ENCODE measurements around the gene GJB5.

DNA sequence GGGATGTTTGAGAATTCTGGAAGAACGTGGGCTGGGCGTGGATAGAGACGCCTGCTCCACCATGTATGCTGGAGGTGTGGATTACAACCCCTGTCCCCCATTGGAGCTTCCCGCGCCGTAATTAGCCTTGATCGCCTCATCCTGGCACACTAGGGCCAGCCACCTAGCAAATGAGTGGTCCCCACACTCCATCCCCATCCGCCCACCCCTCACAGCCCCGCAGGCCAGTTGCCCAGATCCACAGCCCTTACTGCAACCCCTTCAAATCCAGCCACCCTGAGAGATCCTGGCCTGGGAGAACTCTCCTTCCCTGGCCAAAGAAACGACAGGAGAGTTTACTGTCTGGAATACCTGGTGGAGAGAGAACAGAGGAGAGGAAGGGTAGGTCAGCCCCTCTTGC, 37.6 kb downstream of the GJB5 start:
- no peak for TF ChIP-seq RAD21 (CRISPR knock-in tag; conservative IDR thresholded peaks at IDR 0.05 in 1 of 2, IDR thresholded peaks at IDR 0.05 in 1 of 2)
- no peak for TF ChIP-seq DMBX1 (CRISPR knock-in tag; IDR thresholded peaks at IDR 0.05; ENCODE audit: borderline replicate concordance)
- no peak for TF ChIP-seq GTF2F1 (IDR thresholded peaks at IDR 0.05; ENCODE audit: low read depth, low read length)
- no peak for TF ChIP-seq SMAD3 (CRISPR knock-in tag; conservative IDR thresholded peaks at IDR 0.05)
- no peak for TF ChIP-seq ZBTB33 (CRISPR knock-in tag; IDR thresholded peaks at IDR 0.05)
- TF ChIP-seq PRPF4 (IDR thresholded peaks at IDR 0.05; ENCODE audit: insufficient read depth, low read depth, low read length, poor library complexity, severe bottlenecking) = no peak
- no peak for TF ChIP-seq CBX1 (IDR thresholded peaks at IDR 0.05; ENCODE audit: low read depth)
- no peak for TF ChIP-seq FOS (IDR thresholded peaks at IDR 0.05; ENCODE audit: extremely low read depth, insufficient read length)
- no peak for TF ChIP-seq TEAD4 (IDR thresholded peaks at IDR 0.05; ENCODE audit: low read length)
- no peak for TF ChIP-seq TEAD4 (CRISPR knock-in tag; IDR thresholded peaks at IDR 0.05; ENCODE audit: borderline replicate concordance)
- no peak for TF ChIP-seq EZH2 (IDR thresholded peaks at IDR 0.05; ENCODE audit: borderline replicate concordance, low read depth, low read length)
- no peak for TF ChIP-seq SUPT5H (IDR thresholded peaks at IDR 0.05)
- no peak for TF ChIP-seq SNRNP70 (optimal IDR thresholded peaks at IDR 0.05; ENCODE audit: low read depth, low read length)
- TF ChIP-seq, protein P1, sequence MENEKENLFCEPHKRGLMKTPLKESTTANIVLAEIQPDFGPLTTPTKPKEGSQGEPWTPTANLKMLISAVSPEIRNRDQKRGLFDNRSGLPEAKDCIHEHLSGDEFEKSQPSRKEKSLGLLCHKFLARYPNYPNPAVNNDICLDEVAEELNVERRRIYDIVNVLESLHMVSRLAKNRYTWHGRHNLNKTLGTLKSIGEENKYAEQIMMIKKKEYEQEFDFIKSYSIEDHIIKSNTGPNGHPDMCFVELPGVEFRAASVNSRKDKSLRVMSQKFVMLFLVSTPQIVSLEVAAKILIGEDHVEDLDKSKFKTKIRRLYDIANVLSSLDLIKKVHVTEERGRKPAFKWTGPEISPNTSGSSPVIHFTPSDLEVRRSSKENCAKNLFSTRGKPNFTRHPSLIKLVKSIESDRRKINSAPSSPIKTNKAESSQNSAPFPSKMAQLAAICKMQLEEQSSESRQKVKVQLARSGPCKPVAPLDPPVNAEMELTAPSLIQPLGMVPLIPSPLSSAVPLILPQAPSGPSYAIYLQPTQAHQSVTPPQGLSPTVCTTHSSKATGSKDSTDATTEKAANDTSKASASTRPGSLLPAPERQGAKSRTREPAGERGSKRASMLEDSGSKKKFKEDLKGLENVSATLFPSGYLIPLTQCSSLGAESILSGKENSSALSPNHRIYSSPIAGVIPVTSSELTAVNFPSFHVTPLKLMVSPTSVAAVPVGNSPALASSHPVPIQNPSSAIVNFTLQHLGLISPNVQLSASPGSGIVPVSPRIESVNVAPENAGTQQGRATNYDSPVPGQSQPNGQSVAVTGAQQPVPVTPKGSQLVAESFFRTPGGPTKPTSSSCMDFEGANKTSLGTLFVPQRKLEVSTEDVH (IDR thresholded peaks at IDR 0.05; ENCODE audit: low read depth, partially characterized antibody) = no peak

Measured in K562 (cell line).